Ishikawa (cell line): ENCODE results near the gene UGGT2.

ENCODE experiments used
- CREB1 ChIP-seq: IDR thresholded peaks from 2 replicates; pipeline ENCODE4 v1.6.1; 2012; ENCODE audit warnings: low read depth
- EP300 ChIP-seq: IDR thresholded peaks from 2 replicates; pipeline ENCODE4 v1.6.1; 2012; ENCODE audit warnings: borderline replicate concordance
- RAD21 ChIP-seq: IDR thresholded peaks from 2 replicates; pipeline ENCODE4 v1.6.1; 2012; ENCODE audit warnings: low read depth
- TAF1 ChIP-seq: IDR thresholded peaks from 2 replicates; pipeline ENCODE4 v1.6.1; 2012; ENCODE audit warnings: low read depth, mild to moderate bottlenecking
- TF ChIP-seq, protein P1 (sequence below): IDR thresholded peaks from 2 replicates; pipeline ENCODE4 v1.6.1; 2012; ENCODE audit warnings: low read depth, mild to moderate bottlenecking
- TF ChIP-seq, protein P2 (sequence below): IDR thresholded peaks from 2 replicates; pipeline ENCODE4 v1.6.1; 2012

DNA sequence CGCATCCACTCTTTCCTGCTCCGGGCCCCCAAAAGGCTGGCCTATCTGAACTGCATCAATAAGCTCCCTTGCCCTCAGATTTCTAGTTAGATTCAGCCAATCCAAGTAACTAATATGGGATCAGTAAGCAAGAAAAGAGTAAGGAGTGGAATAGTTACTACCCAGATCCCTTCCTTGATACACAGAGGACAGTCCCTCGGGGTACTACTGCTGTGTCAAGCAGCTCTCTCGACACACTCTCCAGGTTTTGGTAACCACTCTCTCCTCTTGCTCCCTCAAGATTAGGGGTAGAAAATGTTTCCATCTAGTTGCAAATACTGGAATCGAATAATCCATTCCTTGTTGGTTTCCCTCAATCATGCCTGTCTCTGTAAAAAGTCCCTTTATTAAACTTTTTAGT, 65.4 kb downstream of the UGGT2 start:
- TF ChIP-seq TAF1 (no peak), CREB1 (no peak), RAD21 (no peak), EP300 (no peak)
- TF ChIP-seq, protein P1, sequence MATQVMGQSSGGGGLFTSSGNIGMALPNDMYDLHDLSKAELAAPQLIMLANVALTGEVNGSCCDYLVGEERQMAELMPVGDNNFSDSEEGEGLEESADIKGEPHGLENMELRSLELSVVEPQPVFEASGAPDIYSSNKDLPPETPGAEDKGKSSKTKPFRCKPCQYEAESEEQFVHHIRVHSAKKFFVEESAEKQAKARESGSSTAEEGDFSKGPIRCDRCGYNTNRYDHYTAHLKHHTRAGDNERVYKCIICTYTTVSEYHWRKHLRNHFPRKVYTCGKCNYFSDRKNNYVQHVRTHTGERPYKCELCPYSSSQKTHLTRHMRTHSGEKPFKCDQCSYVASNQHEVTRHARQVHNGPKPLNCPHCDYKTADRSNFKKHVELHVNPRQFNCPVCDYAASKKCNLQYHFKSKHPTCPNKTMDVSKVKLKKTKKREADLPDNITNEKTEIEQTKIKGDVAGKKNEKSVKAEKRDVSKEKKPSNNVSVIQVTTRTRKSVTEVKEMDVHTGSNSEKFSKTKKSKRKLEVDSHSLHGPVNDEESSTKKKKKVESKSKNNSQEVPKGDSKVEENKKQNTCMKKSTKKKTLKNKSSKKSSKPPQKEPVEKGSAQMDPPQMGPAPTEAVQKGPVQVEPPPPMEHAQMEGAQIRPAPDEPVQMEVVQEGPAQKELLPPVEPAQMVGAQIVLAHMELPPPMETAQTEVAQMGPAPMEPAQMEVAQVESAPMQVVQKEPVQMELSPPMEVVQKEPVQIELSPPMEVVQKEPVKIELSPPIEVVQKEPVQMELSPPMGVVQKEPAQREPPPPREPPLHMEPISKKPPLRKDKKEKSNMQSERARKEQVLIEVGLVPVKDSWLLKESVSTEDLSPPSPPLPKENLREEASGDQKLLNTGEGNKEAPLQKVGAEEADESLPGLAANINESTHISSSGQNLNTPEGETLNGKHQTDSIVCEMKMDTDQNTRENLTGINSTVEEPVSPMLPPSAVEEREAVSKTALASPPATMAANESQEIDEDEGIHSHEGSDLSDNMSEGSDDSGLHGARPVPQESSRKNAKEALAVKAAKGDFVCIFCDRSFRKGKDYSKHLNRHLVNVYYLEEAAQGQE, result no peak
- TF ChIP-seq, protein P2, sequence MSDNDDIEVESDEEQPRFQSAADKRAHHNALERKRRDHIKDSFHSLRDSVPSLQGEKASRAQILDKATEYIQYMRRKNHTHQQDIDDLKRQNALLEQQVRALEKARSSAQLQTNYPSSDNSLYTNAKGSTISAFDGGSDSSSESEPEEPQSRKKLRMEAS, result no peak
